Measurements from ENCODE around the gene HRK. TPM values are rescaled to one million over a fixed set of nuclear protein-coding genes. Genes with fewer than 3 reads are reported as not detected.

HRK gene
- total RNA-seq, 4 donors from 2014 or later, result under 0.01 to 0.45 (median 0.08) TPM; not detected in 1

- TF ChIP-seq POLR2A (IDR thresholded peaks at IDR 0.05) (no peak), CTCF (IDR thresholded peaks at IDR 0.05) (no peak), EP300 (IDR thresholded peaks at IDR 0.05) (no peak), POLR2AphosphoS5 (IDR thresholded peaks at IDR 0.05) (no peak)
- ATAC-seq, result no peak
- Histone ChIP-seq H3K27me3 (peaks cover 51% of the 10 kb centered on the region), H3K36me3 (no peaks in the 10 kb centered on the region), H3K4me3 (no peak overlapping the region), H3K4me1 (no peaks in the 10 kb centered on the region), H3K9me3 (no peaks in the 10 kb centered on the region), H3K27ac (no peak overlapping the region)
- 93 to 100% methylated on average over 1 to 2 of the region's 2 CpGs for WGBS, 2 donors (ENCODE audit: low coverage in 1 of 2)
These were observed 20.4 kb upstream of the HRK start for GRCh38 chr12:116901612-116902011.

- H3K4me3 ChIP-seq, result no peak overlapping the region
- no peaks in the 10 kb centered on the region for H3K4me1 ChIP-seq
- no peaks in the 10 kb centered on the region for H3K9me3 ChIP-seq
- 70 to 71% methylated on average over 1 to 3 of the region's 3 CpGs for WGBS, 2 donors (ENCODE audit: low coverage in 1 of 2)
- ATAC-seq, result no peak
- no peaks in the 10 kb centered on the region for H3K36me3 ChIP-seq
- H3K27me3 ChIP-seq, result peaks cover 56% of the 10 kb centered on the region
- TF ChIP-seq POLR2A (IDR thresholded peaks at IDR 0.05), result no peak
- TF ChIP-seq CTCF (IDR thresholded peaks at IDR 0.05), result no peak
- no peak for TF ChIP-seq EP300 (IDR thresholded peaks at IDR 0.05)
- no peak for TF ChIP-seq POLR2AphosphoS5 (IDR thresholded peaks at IDR 0.05)
- no peak overlapping the region for H3K27ac ChIP-seq
These were observed 17.4 kb upstream of the HRK start for GRCh38 chr12:116898669-116899068.

- peaks cover 47% of the 10 kb centered on the region for H3K27me3 ChIP-seq
- H3K27ac ChIP-seq, result no peak overlapping the region
- H3K9me3 ChIP-seq, result no peaks in the 10 kb centered on the region
- H3K4me1 ChIP-seq, result no peaks in the 10 kb centered on the region
- no peak for ATAC-seq
- no peak overlapping the region for H3K4me3 ChIP-seq
- no peak for TF ChIP-seq EP300 (IDR thresholded peaks at IDR 0.05)
- no peaks in the 10 kb centered on the region for H3K36me3 ChIP-seq
- whole genome bisulfite sequencing, 2 donors (ENCODE audit: low coverage in 1 of 2), result 44 to 62% methylated on average over 3 to 4 of the region's 4 CpGs
These were observed 16.2 kb upstream of the HRK start for GRCh38 chr12:116897476-116897875.

GRCh38 chr12:116896411-116896924 is 15.2 kb upstream of the HRK start:
- H3K27ac ChIP-seq, result no peak overlapping the region
- TF ChIP-seq POLR2A (IDR thresholded peaks at IDR 0.05), result no peak
- no peak for TF ChIP-seq EP300 (IDR thresholded peaks at IDR 0.05)
- no peak for TF ChIP-seq CTCF (IDR thresholded peaks at IDR 0.05)
- TF ChIP-seq POLR2AphosphoS5 (IDR thresholded peaks at IDR 0.05), result no peak
- H3K9me3 ChIP-seq, result no peaks in the 10 kb centered on the region
- H3K4me3 ChIP-seq, result no peak overlapping the region
- peaks cover 39% of the 10 kb centered on the region for H3K27me3 ChIP-seq
- no peak for ATAC-seq
- no peaks in the 10 kb centered on the region for H3K36me3 ChIP-seq
- 40 to 75% methylated on average over 1 to 4 of the region's 7 CpGs for WGBS, 2 donors (ENCODE audit: low coverage in 1 of 2)
- H3K4me1 ChIP-seq, result no peaks in the 10 kb centered on the region

- no peaks in the 10 kb centered on the region for H3K36me3 ChIP-seq
- H3K4me1 ChIP-seq, result no peaks in the 10 kb centered on the region
- no peak for ATAC-seq
- H3K27me3 ChIP-seq, result peaks cover 25% of the 10 kb centered on the region
- H3K4me3 ChIP-seq, result no peak overlapping the region
- H3K27ac ChIP-seq, result no peak overlapping the region
- H3K9me3 ChIP-seq, result no peaks in the 10 kb centered on the region
- no peak for TF ChIP-seq POLR2AphosphoS5 (IDR thresholded peaks at IDR 0.05)
- no peak for TF ChIP-seq CTCF (IDR thresholded peaks at IDR 0.05)
- TF ChIP-seq POLR2A (IDR thresholded peaks at IDR 0.05), result no peak
- TF ChIP-seq EP300 (IDR thresholded peaks at IDR 0.05), result no peak
- WGBS, 2 donors (ENCODE audit: low coverage in 1 of 2), result 79% methylated on average over 3 of the region's 3 CpGs; no CpG with 5 or more reads in 1 of the 2 donors
These were observed 13.7 kb upstream of the HRK start for GRCh38 chr12:116894913-116895312.

Data from gastroesophageal sphincter (tissue), 4 donors.